Measurements from ENCODE around the gene CTPS2.

DNA sequence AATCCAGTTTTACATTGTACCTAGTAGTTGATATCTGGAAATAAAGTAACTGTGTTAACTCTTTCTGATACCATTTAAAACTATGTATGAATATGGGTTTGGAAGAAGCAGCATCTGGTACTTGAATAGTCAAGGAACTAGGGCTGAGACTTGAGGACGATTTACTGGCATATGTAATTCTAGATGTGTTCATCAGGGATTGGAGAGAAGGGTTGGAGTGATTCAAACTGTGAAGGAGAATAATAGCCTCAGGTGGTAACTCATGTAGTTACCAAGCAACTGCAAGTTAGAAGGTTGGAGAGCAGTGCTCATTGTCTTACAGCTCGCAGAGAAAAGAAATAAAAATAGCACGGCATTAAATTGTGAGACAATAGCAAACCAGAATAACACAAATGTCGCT lies 44.3 kb upstream of the CTPS2 start:
- TF ChIP-seq, protein P1, sequence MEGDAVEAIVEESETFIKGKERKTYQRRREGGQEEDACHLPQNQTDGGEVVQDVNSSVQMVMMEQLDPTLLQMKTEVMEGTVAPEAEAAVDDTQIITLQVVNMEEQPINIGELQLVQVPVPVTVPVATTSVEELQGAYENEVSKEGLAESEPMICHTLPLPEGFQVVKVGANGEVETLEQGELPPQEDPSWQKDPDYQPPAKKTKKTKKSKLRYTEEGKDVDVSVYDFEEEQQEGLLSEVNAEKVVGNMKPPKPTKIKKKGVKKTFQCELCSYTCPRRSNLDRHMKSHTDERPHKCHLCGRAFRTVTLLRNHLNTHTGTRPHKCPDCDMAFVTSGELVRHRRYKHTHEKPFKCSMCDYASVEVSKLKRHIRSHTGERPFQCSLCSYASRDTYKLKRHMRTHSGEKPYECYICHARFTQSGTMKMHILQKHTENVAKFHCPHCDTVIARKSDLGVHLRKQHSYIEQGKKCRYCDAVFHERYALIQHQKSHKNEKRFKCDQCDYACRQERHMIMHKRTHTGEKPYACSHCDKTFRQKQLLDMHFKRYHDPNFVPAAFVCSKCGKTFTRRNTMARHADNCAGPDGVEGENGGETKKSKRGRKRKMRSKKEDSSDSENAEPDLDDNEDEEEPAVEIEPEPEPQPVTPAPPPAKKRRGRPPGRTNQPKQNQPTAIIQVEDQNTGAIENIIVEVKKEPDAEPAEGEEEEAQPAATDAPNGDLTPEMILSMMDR (IDR thresholded peaks at IDR 0.05), result no peak
- TF ChIP-seq ZFX (IDR thresholded peaks at IDR 0.05; ENCODE audit: borderline replicate concordance), result no peak

Data from 22Rv1 (cell line).